Osteocyte (in vitro differentiated cells): Measurements from ENCODE around the gene TIMM44. TPM values are rescaled to one million over a fixed set of nuclear protein-coding genes. Genes with fewer than 3 reads are reported as not detected.

Experiments
- DNase-seq: peaks from one replicate; pipeline ENCODE4 v3.0.0; 2021; ENCODE audit warnings: mixed read lengths; ENCODE audit not compliant: unreplicated experiment; ENCODE audit errors: extremely low spot score
- H3K27ac Mint-ChIP-seq: one replicate; pipeline ENCODE4 v1.8.0; 2021; ENCODE audit warnings: mild to moderate bottlenecking, mixed read lengths; ENCODE audit not compliant: unreplicated experiment
- H3K27me3 Mint-ChIP-seq: one replicate; pipeline ENCODE4 v1.8.0; 2021; ENCODE audit warnings: mixed read lengths; ENCODE audit not compliant: unreplicated experiment
- H3K36me3 Mint-ChIP-seq: one replicate; pipeline ENCODE4 v1.8.0; 2021; ENCODE audit warnings: mixed read lengths; ENCODE audit not compliant: unreplicated experiment
- H3K4me1 Mint-ChIP-seq: one replicate; pipeline ENCODE4 v1.8.0; 2021; ENCODE audit warnings: mixed read lengths; ENCODE audit not compliant: unreplicated experiment
- H3K4me3 Mint-ChIP-seq: one replicate; pipeline ENCODE4 v1.8.0; 2021; ENCODE audit warnings: mild to moderate bottlenecking, moderate library complexity, mixed read lengths; ENCODE audit not compliant: unreplicated experiment
- H3K9me3 Mint-ChIP-seq: one replicate; pipeline ENCODE4 v1.8.0; 2021; ENCODE audit warnings: mixed read lengths; ENCODE audit not compliant: unreplicated experiment
- CTCF ChIP-seq: fragments of 200-600 bp; sonication (generic); IDR thresholded peaks from 2 replicates; pipeline ENCODE4 v1.5.0; 2021; ENCODE audit warnings: antibody characterized with exemption, mild to moderate bottlenecking, moderate library complexity
- total RNA-seq: library from RNA; stranded (reverse); gene quantifications from 2 replicates; pipeline ENCODE4 v1.2.1, GENCODE V29; 2021

Gene TIMM44
- total RNA-seq, 1 donor from 2014 or later: 73.4 TPM

- DNase-seq: no peak
Measured at GRCh38 chr19:7977021-7977722, 33.7 kb upstream of the TIMM44 start.

GRCh38 chr19:7976461-7976860 is 33.0 kb upstream of the TIMM44 start:
- H3K27ac Mint-ChIP-seq: no peak overlapping the region
- no peak for TF ChIP-seq CTCF
- H3K4me1 Mint-ChIP-seq: no peaks in the 10 kb centered on the region
- no peaks in the 10 kb centered on the region for H3K27me3 Mint-ChIP-seq
- peaks cover 21% of the 10 kb centered on the region for H3K36me3 Mint-ChIP-seq
- no peaks in the 10 kb centered on the region for H3K9me3 Mint-ChIP-seq
- DNase-seq: no peak
- no peak overlapping the region for H3K4me3 Mint-ChIP-seq

More at GRCh38 chr19:7977021-7977722, 33.7 kb upstream of the TIMM44 start:
- no peaks in the 10 kb centered on the region for H3K9me3 Mint-ChIP-seq
- H3K4me3 Mint-ChIP-seq: no peak overlapping the region
- no peaks in the 10 kb centered on the region for H3K27me3 Mint-ChIP-seq
- H3K36me3 Mint-ChIP-seq: peaks cover 22% of the 10 kb centered on the region
- H3K27ac Mint-ChIP-seq: no peak overlapping the region
- H3K4me1 Mint-ChIP-seq: no peaks in the 10 kb centered on the region
- TF ChIP-seq CTCF: no peak

- H3K36me3 Mint-ChIP-seq: peaks cover 19% of the 10 kb centered on the region
- H3K27me3 Mint-ChIP-seq: no peaks in the 10 kb centered on the region
Measured at GRCh38 chr19:7975037-7975436, 31.6 kb upstream of the TIMM44 start.

GRCh38 chr19:7973883-7974282 is 30.4 kb upstream of the TIMM44 start:
- no peak for TF ChIP-seq CTCF
- Mint-ChIP-seq H3K27me3 (no peaks in the 10 kb centered on the region), H3K27ac (no peak overlapping the region), H3K4me3 (no peak overlapping the region), H3K9me3 (no peaks in the 10 kb centered on the region), H3K36me3 (peaks cover 19% of the 10 kb centered on the region), H3K4me1 (no peaks in the 10 kb centered on the region)
- DNase-seq: no peak

More at GRCh38 chr19:7975037-7975436, 31.6 kb upstream of the TIMM44 start:
- TF ChIP-seq CTCF: no peak
- DNase-seq: no peak
- Mint-ChIP-seq H3K4me1 (no peaks in the 10 kb centered on the region), H3K27ac (no peak overlapping the region), H3K9me3 (no peaks in the 10 kb centered on the region), H3K4me3 (no peak overlapping the region)

- no peak for TF ChIP-seq CTCF
- Mint-ChIP-seq H3K4me1 (no peaks in the 10 kb centered on the region), H3K4me3 (no peak overlapping the region), H3K27me3 (no peaks in the 10 kb centered on the region), H3K27ac (no peak overlapping the region), H3K9me3 (no peaks in the 10 kb centered on the region), H3K36me3 (peaks cover 27% of the 10 kb centered on the region)
- no peak for DNase-seq
Measured at GRCh38 chr19:7971553-7972520, 28.4 kb upstream of the TIMM44 start.
